Activated naive CD4-positive, alpha-beta T cell (primary cell): ENCODE results near the gene GABRR2.
"Not testable (repeated sequence)": the region's sequence is repeated elsewhere in the genome, so short reads cannot be mapped to it uniquely, and the experiment has no call there.

Experiments
- DNase-seq, 4 experiments: peaks; one replicate each; lab custom pipeline; 2025; lab: John Stamatoyannopoulos, UW

Gene GABRR2

GRCh38 chr6:89324304-89324703 is 9.2 kb upstream of the GABRR2 start:
- no peak for DNase-seq

- DNase-seq, result no peak
These were observed 8.4 kb upstream of the GABRR2 start for GRCh38 chr6:89323511-89323971.

- no peak for DNase-seq
These were observed 6.3 kb upstream of the GABRR2 start for GRCh38 chr6:89321131-89321970.

GRCh38 chr6:89320012-89320559 is 5.0 kb upstream of the GABRR2 start:
- DNase-seq, result no peak

GRCh38 chr6:89317067-89317466 is 2.0 kb upstream of the GABRR2 start:
- DNase-seq, result no peak

GRCh38 chr6:89314692-89315091 is 407 bp downstream of the GABRR2 start:
- DNase-seq, result no peak

- DNase-seq, result no peak
These were observed 2.1 kb downstream of the GABRR2 start for GRCh38 chr6:89313006-89313405.

GRCh38 chr6:89311853-89312531 is 3.1 kb downstream of the GABRR2 start:
- DNase-seq, result no peak

- no peak for DNase-seq
These were observed 3.6 kb downstream of the GABRR2 start for GRCh38 chr6:89311530-89311852.

GRCh38 chr6:89310929-89311328 is 4.2 kb downstream of the GABRR2 start:
- no peak for DNase-seq

GRCh38 chr6:89308525-89309395 is 6.3 kb downstream of the GABRR2 start:
- no peak for DNase-seq

- DNase-seq, result not testable (repeated sequence)
These were observed 10.6 kb downstream of the GABRR2 start for GRCh38 chr6:89304517-89304916.

- no peak for DNase-seq
These were observed 12.2 kb downstream of the GABRR2 start for GRCh38 chr6:89302936-89303335.

GRCh38 chr6:89302195-89302770 is 12.8 kb downstream of the GABRR2 start:
- DNase-seq, result no peak

- DNase-seq, result no peak
These were observed 13.4 kb downstream of the GABRR2 start for GRCh38 chr6:89301586-89302194.

GRCh38 chr6:89299466-89299850 is 15.6 kb downstream of the GABRR2 start:
- DNase-seq, result no peak

GRCh38 chr6:89298680-89299465 is 16.2 kb downstream of the GABRR2 start:
- DNase-seq, result no peak

- DNase-seq, result peak in 1 of 4 experiments; percentile 19
These were observed 17.3 kb downstream of the GABRR2 start for GRCh38 chr6:89297695-89298351.

- DNase-seq, result no peak
These were observed 19.1 kb downstream of the GABRR2 start for GRCh38 chr6:89295981-89296380.

- DNase-seq, result not testable (repeated sequence)
These were observed 20.0 kb downstream of the GABRR2 start for GRCh38 chr6:89295116-89295515.
